ENCODE measurements around the gene TRPM1. TPM values are rescaled to one million over a fixed set of nuclear protein-coding genes. Genes with fewer than 3 reads are reported as not detected.

Gene TRPM1
- total RNA-seq, 1 donor from 2014 or later: not detected

GRCh38 chr15:30984118-30984517 lies 117.4 kb downstream of the TRPM1 start:
- peaks cover 8 to 21% of the 10 kb centered on the region in 2 donors for H3K4me1 ChIP-seq
- peaks cover 0 to 15% of the 10 kb centered on the region in 2 donors for H3K36me3 ChIP-seq
- TF ChIP-seq CTCF (IDR thresholded peaks at IDR 0.05): no peak
- DNase-seq (ENCODE audit: low spot score in 2 of 2): no peak
- H3K27ac ChIP-seq: no peak overlapping the region
- H3K27me3 ChIP-seq: no peaks in the 10 kb centered on the region
- no peak overlapping the region for H3K4me3 ChIP-seq
- H3K9me3 ChIP-seq: no peaks in the 10 kb centered on the region
- intact Hi-C loops (cut with DNase I): no loop called here

- Histone ChIP-seq H3K4me3 (no peak overlapping the region), H3K27ac (no peak overlapping the region), H3K4me1 (peaks cover 0 to 6% of the 10 kb centered on the region in 2 donors), H3K27me3 (no peaks in the 10 kb centered on the region), H3K36me3 (peaks cover 0 to 15% of the 10 kb centered on the region in 2 donors), H3K9me3 (no peaks in the 10 kb centered on the region)
- no peak for DNase-seq (ENCODE audit: low spot score in 2 of 2)
- no peak for TF ChIP-seq CTCF (IDR thresholded peaks at IDR 0.05)
- intact Hi-C loops (cut with DNase I): no loop called here
Measured at GRCh38 chr15:30979457-30979856, 122.1 kb downstream of the TRPM1 start.

GRCh38 chr15:30978328-30978727 lies 123.2 kb downstream of the TRPM1 start:
- no peak for DNase-seq (ENCODE audit: low spot score in 2 of 2)
- Histone ChIP-seq H3K27me3 (no peaks in the 10 kb centered on the region), H3K36me3 (peaks cover 4 to 20% of the 10 kb centered on the region in 2 donors), H3K4me1 (no peaks in the 10 kb centered on the region), H3K4me3 (no peak overlapping the region), H3K27ac (no peak overlapping the region), H3K9me3 (no peaks in the 10 kb centered on the region)
- intact Hi-C loops (cut with DNase I): no loop called here
- no peak for TF ChIP-seq CTCF (IDR thresholded peaks at IDR 0.05)

GRCh38 chr15:30974112-30974511 lies 127.4 kb downstream of the TRPM1 start:
- intact Hi-C loops (cut with DNase I): no loop called here
- no peaks in the 10 kb centered on the region for H3K9me3 ChIP-seq

GRCh38 chr15:30973379-30973778 lies 128.1 kb downstream of the TRPM1 start:
- Histone ChIP-seq H3K27ac (no peak overlapping the region), H3K4me3 (no peak overlapping the region), H3K36me3 (peaks cover 4 to 24% of the 10 kb centered on the region in 2 donors), H3K9me3 (no peaks in the 10 kb centered on the region), H3K4me1 (no peaks in the 10 kb centered on the region), H3K27me3 (no peaks in the 10 kb centered on the region)
- intact Hi-C loops (cut with DNase I): no loop called here
- TF ChIP-seq CTCF (IDR thresholded peaks at IDR 0.05): no peak
- no peak for DNase-seq (ENCODE audit: low spot score in 2 of 2)

More at GRCh38 chr15:30974112-30974511, 127.4 kb downstream of the TRPM1 start:
- H3K27me3 ChIP-seq: no peaks in the 10 kb centered on the region
- no peak overlapping the region for H3K27ac ChIP-seq
- peaks cover 4 to 24% of the 10 kb centered on the region in 2 donors for H3K36me3 ChIP-seq
- no peak overlapping the region for H3K4me3 ChIP-seq
- TF ChIP-seq CTCF (IDR thresholded peaks at IDR 0.05): no peak
- DNase-seq (ENCODE audit: low spot score in 2 of 2): no peak
- no peaks in the 10 kb centered on the region for H3K4me1 ChIP-seq

GRCh38 chr15:30969724-30970123 lies 131.8 kb downstream of the TRPM1 start:
- Histone ChIP-seq H3K27me3 (no peaks in the 10 kb centered on the region), H3K36me3 (peaks cover 4 to 30% of the 10 kb centered on the region in 2 donors), H3K4me1 (no peaks in the 10 kb centered on the region), H3K27ac (no peak overlapping the region), H3K9me3 (no peaks in the 10 kb centered on the region), H3K4me3 (no peak overlapping the region)
- no peak for DNase-seq (ENCODE audit: low spot score in 2 of 2)
- intact Hi-C loops (cut with DNase I): no loop called here
- no peak for TF ChIP-seq CTCF (IDR thresholded peaks at IDR 0.05)

Data from ascending aorta (tissue), 2 donors.